ENCODE data around the gene MARVELD1.

The MARVELD1 gene

DNA sequence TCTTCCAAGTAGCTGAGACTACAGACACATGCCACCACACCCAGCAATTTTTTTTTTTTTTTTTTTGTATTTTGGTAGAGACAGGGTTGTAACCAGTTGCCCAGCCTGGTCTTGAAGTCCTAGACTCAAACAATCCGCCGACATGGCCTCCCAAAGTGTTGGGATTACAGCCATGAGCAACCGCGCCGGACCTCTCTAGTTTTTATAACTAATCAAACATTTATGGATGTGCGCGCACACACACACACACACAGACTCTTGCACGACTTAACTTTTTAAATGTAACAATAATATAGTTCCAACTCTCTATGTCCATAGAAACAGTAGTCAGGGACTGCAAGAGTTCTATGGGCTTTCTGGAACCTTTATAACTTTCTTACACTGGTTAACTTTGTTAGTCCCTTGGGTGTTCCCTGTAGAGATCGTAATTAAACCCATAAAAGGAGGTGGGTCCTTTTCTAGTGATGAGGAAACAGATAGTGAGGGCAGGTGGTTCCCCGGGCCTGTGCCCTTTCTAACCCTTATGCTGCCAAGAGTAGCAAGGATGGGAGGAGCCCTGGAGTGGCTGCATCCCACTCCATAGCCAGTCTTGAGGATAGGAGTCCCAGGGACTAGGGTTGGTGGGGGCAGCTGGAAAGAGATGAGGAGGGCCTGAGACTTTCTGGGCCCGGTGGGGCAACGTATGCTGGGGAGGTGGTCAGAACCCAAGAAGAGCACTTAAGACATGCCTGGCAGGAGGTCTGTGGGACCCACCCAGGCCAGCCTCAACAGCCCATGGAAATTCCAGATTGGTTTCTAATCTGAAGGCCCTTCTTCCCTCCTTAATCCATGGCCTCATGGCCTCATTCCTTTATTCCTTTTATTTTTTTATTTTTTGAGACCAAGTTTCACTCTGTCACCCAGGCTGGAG lies 8.6 kb downstream of the MARVELD1 start:
- Histone ChIP-seq H3K27ac (ENCODE audit: insufficient read depth, low read length, poor library complexity, severe bottlenecking) (no peak overlapping the region), H3K4me1 (ENCODE audit: control insufficient read depth, insufficient read depth, low read length, poor library complexity, severe bottlenecking) (no peaks in the 10 kb centered on the region), H3K9me3 (ENCODE audit: control insufficient read depth, low read length) (no peaks in the 10 kb centered on the region)

GRCh38 chr10:97723001-97723400 lies 9.5 kb downstream of the MARVELD1 start:
- H3K36me3 ChIP-seq (ENCODE audit: control insufficient read depth, insufficient read depth, low read length), result no peaks in the 10 kb centered on the region
- H3K4me1 ChIP-seq (ENCODE audit: control insufficient read depth, insufficient read depth, low read length, poor library complexity, severe bottlenecking), result no peaks in the 10 kb centered on the region
- no peaks in the 10 kb centered on the region for H3K9me3 ChIP-seq (ENCODE audit: control insufficient read depth, low read length)
- H3K4me3 ChIP-seq (ENCODE audit: insufficient read depth, low read depth, low read length, poor library complexity, severe bottlenecking), result no peak overlapping the region
- no peak for DNase-seq
- no peak overlapping the region for H3K27ac ChIP-seq (ENCODE audit: insufficient read depth, low read length, poor library complexity, severe bottlenecking)
- no peaks in the 10 kb centered on the region for H3K27me3 ChIP-seq (replicated peaks; ENCODE audit: control insufficient read depth, insufficient read depth, low read length, poor library complexity, severe bottlenecking)

More for the DNA sequence above, 8.6 kb downstream of the MARVELD1 start:
- Histone ChIP-seq H3K36me3 (ENCODE audit: control insufficient read depth, insufficient read depth, low read length) (no peaks in the 10 kb centered on the region), H3K4me3 (ENCODE audit: insufficient read depth, low read depth, low read length, poor library complexity, severe bottlenecking) (no peak overlapping the region), H3K27me3 (replicated peaks; ENCODE audit: control insufficient read depth, insufficient read depth, low read length, poor library complexity, severe bottlenecking) (no peaks in the 10 kb centered on the region)
- no peak for DNase-seq

DNA sequence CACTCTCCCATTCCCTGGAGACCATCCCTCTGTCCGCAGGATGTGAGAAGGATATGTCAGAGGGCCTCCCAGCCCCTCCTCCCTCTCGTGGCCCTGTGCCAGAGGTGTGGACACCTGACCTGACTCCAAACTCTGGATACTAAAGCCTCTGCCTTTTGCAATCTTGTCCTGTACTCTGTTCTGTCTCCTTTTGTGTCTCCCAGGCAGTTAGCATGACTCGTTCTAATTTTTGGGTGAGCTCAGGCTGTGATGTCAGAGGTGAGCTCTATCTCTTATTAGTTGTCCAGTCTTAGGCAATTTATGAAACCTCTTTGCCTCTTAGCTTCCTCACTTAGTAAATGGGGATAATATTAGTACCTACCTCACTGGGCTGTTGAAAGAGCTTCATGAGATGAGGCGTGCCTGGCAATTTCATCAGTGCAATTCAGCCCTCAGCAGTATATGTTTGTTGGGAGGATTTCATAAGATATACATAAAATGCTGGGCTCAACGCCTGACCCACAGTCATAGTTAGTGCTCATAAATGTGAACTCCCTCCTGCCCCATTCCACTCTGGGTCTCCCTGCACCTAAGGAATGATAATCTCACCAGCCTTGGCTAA lies 10.9 kb downstream of the MARVELD1 start:
- no peak for DNase-seq
- no peak overlapping the region for H3K4me3 ChIP-seq (ENCODE audit: insufficient read depth, low read depth, low read length, poor library complexity, severe bottlenecking)

GRCh38 chr10:97726636-97727178 lies 13.2 kb downstream of the MARVELD1 start:
- no peak for DNase-seq
- H3K27me3 ChIP-seq (replicated peaks; ENCODE audit: control insufficient read depth, insufficient read depth, low read length, poor library complexity, severe bottlenecking), result no peaks in the 10 kb centered on the region
- no peak overlapping the region for H3K27ac ChIP-seq (ENCODE audit: insufficient read depth, low read length, poor library complexity, severe bottlenecking)
- no peaks in the 10 kb centered on the region for H3K36me3 ChIP-seq (ENCODE audit: control insufficient read depth, insufficient read depth, low read length)
- H3K9me3 ChIP-seq (ENCODE audit: control insufficient read depth, low read length), result no peaks in the 10 kb centered on the region
- no peaks in the 10 kb centered on the region for H3K4me1 ChIP-seq (ENCODE audit: control insufficient read depth, insufficient read depth, low read length, poor library complexity, severe bottlenecking)
- H3K4me3 ChIP-seq (ENCODE audit: insufficient read depth, low read depth, low read length, poor library complexity, severe bottlenecking), result no peak overlapping the region

More for the DNA sequence above, 10.9 kb downstream of the MARVELD1 start:
- Histone ChIP-seq H3K9me3 (ENCODE audit: control insufficient read depth, low read length) (no peaks in the 10 kb centered on the region), H3K36me3 (ENCODE audit: control insufficient read depth, insufficient read depth, low read length) (no peaks in the 10 kb centered on the region), H3K27me3 (replicated peaks; ENCODE audit: control insufficient read depth, insufficient read depth, low read length, poor library complexity, severe bottlenecking) (no peaks in the 10 kb centered on the region), H3K4me1 (ENCODE audit: control insufficient read depth, insufficient read depth, low read length, poor library complexity, severe bottlenecking) (no peaks in the 10 kb centered on the region), H3K27ac (ENCODE audit: insufficient read depth, low read length, poor library complexity, severe bottlenecking) (no peak overlapping the region)

GRCh38 chr10:97729014-97729413 lies 15.5 kb downstream of the MARVELD1 start:
- DNase-seq, result no peak
- Histone ChIP-seq H3K4me3 (ENCODE audit: insufficient read depth, low read depth, low read length, poor library complexity, severe bottlenecking) (no peak overlapping the region), H3K27me3 (replicated peaks; ENCODE audit: control insufficient read depth, insufficient read depth, low read length, poor library complexity, severe bottlenecking) (no peaks in the 10 kb centered on the region), H3K27ac (ENCODE audit: insufficient read depth, low read length, poor library complexity, severe bottlenecking) (no peak overlapping the region), H3K36me3 (ENCODE audit: control insufficient read depth, insufficient read depth, low read length) (no peaks in the 10 kb centered on the region), H3K9me3 (ENCODE audit: control insufficient read depth, low read length) (no peaks in the 10 kb centered on the region), H3K4me1 (ENCODE audit: control insufficient read depth, insufficient read depth, low read length, poor library complexity, severe bottlenecking) (no peaks in the 10 kb centered on the region)

- Histone ChIP-seq H3K4me3 (ENCODE audit: insufficient read depth, low read depth, low read length, poor library complexity, severe bottlenecking) (no peak overlapping the region), H3K27ac (ENCODE audit: insufficient read depth, low read length, poor library complexity, severe bottlenecking) (no peak overlapping the region)
- peak; percentile 20 to 56 (median 33) for DNase-seq
These were observed 18.0 kb downstream of the MARVELD1 start for GRCh38 chr10:97731346-97732051.

GRCh38 chr10:97732052-97732359 lies 18.5 kb downstream of the MARVELD1 start:
- no peak overlapping the region for H3K4me3 ChIP-seq (ENCODE audit: insufficient read depth, low read depth, low read length, poor library complexity, severe bottlenecking)
- no peaks in the 10 kb centered on the region for H3K36me3 ChIP-seq (ENCODE audit: control insufficient read depth, insufficient read depth, low read length)
- H3K9me3 ChIP-seq (ENCODE audit: control insufficient read depth, low read length), result no peaks in the 10 kb centered on the region
- DNase-seq, result no peak
- H3K27me3 ChIP-seq (replicated peaks; ENCODE audit: control insufficient read depth, insufficient read depth, low read length, poor library complexity, severe bottlenecking), result no peaks in the 10 kb centered on the region
- no peaks in the 10 kb centered on the region for H3K4me1 ChIP-seq (ENCODE audit: control insufficient read depth, insufficient read depth, low read length, poor library complexity, severe bottlenecking)
- H3K27ac ChIP-seq (ENCODE audit: insufficient read depth, low read length, poor library complexity, severe bottlenecking), result no peak overlapping the region

More at GRCh38 chr10:97731346-97732051, 18.0 kb downstream of the MARVELD1 start:
- H3K9me3 ChIP-seq (ENCODE audit: control insufficient read depth, low read length), result no peaks in the 10 kb centered on the region
- no peaks in the 10 kb centered on the region for H3K27me3 ChIP-seq (replicated peaks; ENCODE audit: control insufficient read depth, insufficient read depth, low read length, poor library complexity, severe bottlenecking)
- H3K36me3 ChIP-seq (ENCODE audit: control insufficient read depth, insufficient read depth, low read length), result no peaks in the 10 kb centered on the region
- no peaks in the 10 kb centered on the region for H3K4me1 ChIP-seq (ENCODE audit: control insufficient read depth, insufficient read depth, low read length, poor library complexity, severe bottlenecking)

- no peak overlapping the region for H3K4me3 ChIP-seq (ENCODE audit: insufficient read depth, low read depth, low read length, poor library complexity, severe bottlenecking)
- no peak for DNase-seq
- H3K27ac ChIP-seq (ENCODE audit: insufficient read depth, low read length, poor library complexity, severe bottlenecking), result no peak overlapping the region
- no peaks in the 10 kb centered on the region for H3K27me3 ChIP-seq (replicated peaks; ENCODE audit: control insufficient read depth, insufficient read depth, low read length, poor library complexity, severe bottlenecking)
- no peaks in the 10 kb centered on the region for H3K9me3 ChIP-seq (ENCODE audit: control insufficient read depth, low read length)
- H3K36me3 ChIP-seq (ENCODE audit: control insufficient read depth, insufficient read depth, low read length), result no peaks in the 10 kb centered on the region
- H3K4me1 ChIP-seq (ENCODE audit: control insufficient read depth, insufficient read depth, low read length, poor library complexity, severe bottlenecking), result peaks cover 8% of the 10 kb centered on the region
These were observed 19.7 kb downstream of the MARVELD1 start for GRCh38 chr10:97733256-97733655.

DNA sequence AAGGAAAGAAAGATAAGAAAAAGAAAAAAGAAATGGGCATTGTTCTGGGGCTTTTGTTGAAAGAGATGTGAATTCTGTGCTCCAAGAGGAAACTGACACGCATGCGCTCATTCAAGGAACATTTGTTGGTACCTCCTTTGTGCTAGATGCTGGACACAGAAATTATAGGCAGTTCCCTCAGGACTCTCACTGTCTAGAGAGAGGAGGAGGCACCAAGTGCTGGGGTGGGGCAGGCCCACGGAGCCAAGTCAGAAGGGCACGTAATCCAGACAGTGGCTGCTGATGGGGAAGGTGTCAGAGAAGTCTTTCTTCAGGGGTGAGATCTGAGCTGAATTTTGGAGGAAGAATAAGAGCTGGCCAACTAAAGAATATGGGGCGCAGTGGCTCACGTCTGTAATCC lies 20.5 kb downstream of the MARVELD1 start:
- Histone ChIP-seq H3K27ac (ENCODE audit: insufficient read depth, low read length, poor library complexity, severe bottlenecking) (no peak overlapping the region), H3K36me3 (ENCODE audit: control insufficient read depth, insufficient read depth, low read length) (no peaks in the 10 kb centered on the region), H3K4me1 (ENCODE audit: control insufficient read depth, insufficient read depth, low read length, poor library complexity, severe bottlenecking) (peaks cover 14% of the 10 kb centered on the region), H3K4me3 (ENCODE audit: insufficient read depth, low read depth, low read length, poor library complexity, severe bottlenecking) (no peak overlapping the region), H3K27me3 (replicated peaks; ENCODE audit: control insufficient read depth, insufficient read depth, low read length, poor library complexity, severe bottlenecking) (no peaks in the 10 kb centered on the region), H3K9me3 (ENCODE audit: control insufficient read depth, low read length) (no peaks in the 10 kb centered on the region)
- no peak for DNase-seq

Data from effector memory CD4-positive, alpha-beta T cell (primary cell).